HepG2 (cell line): ENCODE measurements around the gene EMP2. TPM values are rescaled to one million over a fixed set of nuclear protein-coding genes. Genes with fewer than 3 reads are reported as not detected.

Experiments used
- CC2D1A ChIP-seq: sonication (generic); formaldehyde crosslinking; IDR thresholded peaks from 2 replicates; pipeline ENCODE4 v1.8.1; 2023; ENCODE audit warnings: mild to moderate bottlenecking, missing genetic modification reagents
- CREM ChIP-seq, 2 experiments: sonication (generic) in 1 of 2; formaldehyde crosslinking in 1 of 2; IDR thresholded peaks; 2 replicates each; pipeline versions ENCODE4 v1.4.0 to v1.6.1; 2016 to 2020; ENCODE audit warnings: antibody characterized with exemption in 1 of 2, mild to moderate bottlenecking in 1 of 2, missing genetic modification reagents in 1 of 2
- FOXC1 ChIP-seq: sonication (generic); formaldehyde crosslinking; IDR thresholded peaks from 2 replicates; pipeline ENCODE4 v1.8.0; 2022; ENCODE audit warnings: mild to moderate bottlenecking, missing genetic modification reagents, borderline replicate concordance
- GPN1 ChIP-seq: sonication (generic); formaldehyde crosslinking; IDR thresholded peaks from 2 replicates; pipeline ENCODE4 v1.5.1; 2020; ENCODE audit warnings: missing genetic modification reagents, borderline replicate concordance
- HNF4A ChIP-seq: sonication (generic); formaldehyde crosslinking; IDR thresholded peaks from 2 replicates; pipeline ENCODE4 v1.4.0; 2020; ENCODE audit warnings: missing genetic modification reagents
- KDM5A ChIP-seq: fragments of 200-600 bp; sonication (generic); IDR thresholded peaks from 2 replicates; pipeline ENCODE4 v1.7.0; 2018; ENCODE audit warnings: antibody characterized with exemption, mild to moderate bottlenecking, low read length, borderline replicate concordance
- NR2F6 ChIP-seq, 2 experiments: IDR thresholded peaks; 2 replicates each; pipeline ENCODE4 v1.6.1; 2016; ENCODE audit warnings: antibody characterized with exemption in 1 of 2, mild to moderate bottlenecking in 1 of 2
- SATB2 ChIP-seq: sonication (generic); formaldehyde crosslinking; IDR thresholded peaks from 2 replicates; pipeline ENCODE4 v1.5.0; 2020; ENCODE audit warnings: missing genetic modification reagents
- TEAD2 ChIP-seq: sonication (generic); formaldehyde crosslinking; IDR thresholded peaks from 2 replicates; pipeline ENCODE4 v1.9.0; 2021; ENCODE audit warnings: missing genetic modification reagents
- ZNF136 ChIP-seq: sonication (generic); formaldehyde crosslinking; IDR thresholded peaks from 2 replicates; pipeline ENCODE4 v1.8.1; 2022; ENCODE audit warnings: low read depth, mild to moderate bottlenecking, moderate library complexity, missing genetic modification reagents
- polyA plus RNA-seq, 8 experiments: library from polyadenylated mRNA; depleted of rRNA in 3 of 8; stranded (reverse) in 7 of 8; unstranded in 1 of 8; fragments of >200 nt; fragmentation: Illumina TruSeq in 4 of 8; extraction: Trizol in 4 of 8; gene quantifications; 2 replicates each; pipeline versions ENCODE4 v1.2.1 to v1.2.3, GENCODE V29; 2011 to 2016; ENCODE audit warnings: low read depth in 4 of 8, missing spikeins in 1 of 8, mixed read lengths in 1 of 8; ENCODE audit not compliant: insufficient read depth in 1 of 8
- total RNA-seq, 5 experiments: library from RNA; depleted of rRNA; stranded (reverse); fragments of >200 nt; fragmentation: Illumina TruSeq; extraction: Trizol; gene quantifications; 2 replicates each; pipeline ENCODE4 v1.2.3, GENCODE V29; 2016; ENCODE audit warnings: low read depth in 1 of 5
- TF ChIP-seq, protein P1 (sequence below): sonication (generic); formaldehyde crosslinking; IDR thresholded peaks from 2 replicates; pipeline ENCODE4 v1.4.0; 2020; ENCODE audit warnings: mild to moderate bottlenecking, missing genetic modification reagents
- TF ChIP-seq, protein P2 (sequence below): sonication (generic); formaldehyde crosslinking; IDR thresholded peaks from 2 replicates; pipeline ENCODE4 v1.8.0; 2022; ENCODE audit warnings: missing genetic modification reagents, mild to moderate bottlenecking, inconsistent platforms, borderline replicate concordance
- TF ChIP-seq, protein P3 (sequence below): sonication (generic); formaldehyde crosslinking; conservative IDR thresholded peaks from 2 replicates; pipeline ENCODE4 v1.8.1; 2023; ENCODE audit warnings: missing genetic modification reagents
- TF ChIP-seq, protein P4 (sequence below): sonication (generic); formaldehyde crosslinking; IDR thresholded peaks from 2 replicates; pipeline ENCODE4 v1.4.0; 2020; ENCODE audit warnings: missing genetic modification reagents, borderline replicate concordance
- TF ChIP-seq, protein P5 (sequence below): sonication (generic); formaldehyde crosslinking; IDR thresholded peaks from 2 replicates; pipeline ENCODE4 v1.4.0; 2020; ENCODE audit warnings: missing genetic modification reagents
- TF ChIP-seq, protein P6 (sequence below), 2 experiments: IDR thresholded peaks; 2 replicates each; pipeline ENCODE4 v1.6.1; 2011 to 2012; ENCODE audit warnings: low read length in 2 of 2, borderline replicate concordance in 1 of 2, low read depth in 1 of 2, mild to moderate bottlenecking in 1 of 2, moderate library complexity in 1 of 2

The EMP2 gene
- total and polyA plus RNA-seq, 2 of the 13 experiments (the other 11 are each of a cell fraction or from before 2014, with no cell fraction given): 24.6 to 91.2 TPM

DNA sequence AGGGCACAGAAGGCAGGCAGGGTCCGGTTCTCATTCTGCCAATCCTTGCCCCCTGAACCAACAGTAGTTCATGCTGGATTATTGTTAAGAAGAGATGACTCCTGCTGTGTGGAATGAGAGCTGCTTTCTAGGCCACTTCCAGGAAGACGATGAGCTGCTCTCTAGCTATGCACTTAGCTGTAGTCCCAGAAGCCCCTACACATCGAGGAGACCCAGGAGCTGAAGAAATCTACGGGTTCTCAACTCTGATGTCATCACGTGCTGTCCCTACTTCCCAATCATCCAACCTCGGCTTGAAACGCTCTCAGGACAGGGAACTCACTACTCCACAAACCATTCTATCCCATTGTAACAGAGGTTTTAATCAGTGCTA is 29.0 kb upstream of the EMP2 start (continued):
- TF ChIP-seq SATB2 (CRISPR knock-in tag) (no peak), ZNF136 (CRISPR knock-in tag) (no peak), HNF4A (CRISPR knock-in tag) (no peak), TEAD2 (CRISPR knock-in tag) (no peak), FOXC1 (no peak), CREM (IDR thresholded peaks at IDR 0.05) (no peak), CREM (CRISPR knock-in tag; IDR thresholded peaks at IDR 0.05) (no peak), KDM5A (no peak), GPN1 (no peak), CC2D1A (0 out of 2 replicates have a peak, but pooled peaks have one; percentile 44), NR2F6 (IDR thresholded peaks at IDR 0.05) (no peak), NR2F6 (CRISPR knock-in tag; IDR thresholded peaks at IDR 0.05) (no peak)
- TF ChIP-seq, protein P1, sequence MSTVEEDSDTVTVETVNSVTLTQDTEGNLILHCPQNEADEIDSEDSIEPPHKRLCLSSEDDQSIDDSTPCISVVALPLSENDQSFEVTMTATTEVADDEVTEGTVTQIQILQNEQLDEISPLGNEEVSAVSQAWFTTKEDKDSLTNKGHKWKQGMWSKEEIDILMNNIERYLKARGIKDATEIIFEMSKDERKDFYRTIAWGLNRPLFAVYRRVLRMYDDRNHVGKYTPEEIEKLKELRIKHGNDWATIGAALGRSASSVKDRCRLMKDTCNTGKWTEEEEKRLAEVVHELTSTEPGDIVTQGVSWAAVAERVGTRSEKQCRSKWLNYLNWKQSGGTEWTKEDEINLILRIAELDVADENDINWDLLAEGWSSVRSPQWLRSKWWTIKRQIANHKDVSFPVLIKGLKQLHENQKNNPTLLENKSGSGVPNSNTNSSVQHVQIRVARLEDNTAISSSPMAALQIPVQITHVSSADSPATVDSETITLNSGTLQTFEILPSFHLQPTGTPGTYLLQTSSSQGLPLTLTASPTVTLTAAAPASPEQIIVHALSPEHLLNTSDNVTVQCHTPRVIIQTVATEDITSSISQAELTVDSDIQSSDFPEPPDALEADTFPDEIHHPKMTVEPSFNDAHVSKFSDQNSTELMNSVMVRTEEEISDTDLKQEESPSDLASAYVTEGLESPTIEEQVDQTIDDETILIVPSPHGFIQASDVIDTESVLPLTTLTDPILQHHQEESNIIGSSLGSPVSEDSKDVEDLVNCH (CRISPR knock-in tag): no peak
- TF ChIP-seq, protein P2, sequence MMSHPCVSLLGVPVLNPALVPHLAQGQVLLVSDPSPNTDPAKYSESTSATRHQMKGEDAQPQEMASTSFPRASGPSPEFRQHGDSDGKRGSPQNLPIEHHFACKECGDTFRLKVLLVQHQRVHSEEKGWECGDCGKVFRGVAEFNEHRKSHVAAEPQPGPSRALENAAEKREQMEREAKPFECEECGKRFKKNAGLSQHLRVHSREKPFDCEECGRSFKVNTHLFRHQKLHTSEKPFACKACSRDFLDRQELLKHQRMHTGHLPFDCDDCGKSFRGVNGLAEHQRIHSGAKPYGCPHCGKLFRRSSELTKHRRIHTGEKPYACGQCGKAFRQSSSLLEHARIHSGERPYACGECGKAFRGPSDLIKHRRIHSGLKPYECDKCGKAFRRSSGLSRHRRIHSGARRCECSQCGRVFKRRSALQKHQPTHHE (CRISPR knock-in tag): no peak
- TF ChIP-seq, protein P3, sequence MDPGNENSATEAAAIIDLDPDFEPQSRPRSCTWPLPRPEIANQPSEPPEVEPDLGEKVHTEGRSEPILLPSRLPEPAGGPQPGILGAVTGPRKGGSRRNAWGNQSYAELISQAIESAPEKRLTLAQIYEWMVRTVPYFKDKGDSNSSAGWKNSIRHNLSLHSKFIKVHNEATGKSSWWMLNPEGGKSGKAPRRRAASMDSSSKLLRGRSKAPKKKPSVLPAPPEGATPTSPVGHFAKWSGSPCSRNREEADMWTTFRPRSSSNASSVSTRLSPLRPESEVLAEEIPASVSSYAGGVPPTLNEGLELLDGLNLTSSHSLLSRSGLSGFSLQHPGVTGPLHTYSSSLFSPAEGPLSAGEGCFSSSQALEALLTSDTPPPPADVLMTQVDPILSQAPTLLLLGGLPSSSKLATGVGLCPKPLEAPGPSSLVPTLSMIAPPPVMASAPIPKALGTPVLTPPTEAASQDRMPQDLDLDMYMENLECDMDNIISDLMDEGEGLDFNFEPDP (CRISPR knock-in tag): no peak
- TF ChIP-seq, protein P4, sequence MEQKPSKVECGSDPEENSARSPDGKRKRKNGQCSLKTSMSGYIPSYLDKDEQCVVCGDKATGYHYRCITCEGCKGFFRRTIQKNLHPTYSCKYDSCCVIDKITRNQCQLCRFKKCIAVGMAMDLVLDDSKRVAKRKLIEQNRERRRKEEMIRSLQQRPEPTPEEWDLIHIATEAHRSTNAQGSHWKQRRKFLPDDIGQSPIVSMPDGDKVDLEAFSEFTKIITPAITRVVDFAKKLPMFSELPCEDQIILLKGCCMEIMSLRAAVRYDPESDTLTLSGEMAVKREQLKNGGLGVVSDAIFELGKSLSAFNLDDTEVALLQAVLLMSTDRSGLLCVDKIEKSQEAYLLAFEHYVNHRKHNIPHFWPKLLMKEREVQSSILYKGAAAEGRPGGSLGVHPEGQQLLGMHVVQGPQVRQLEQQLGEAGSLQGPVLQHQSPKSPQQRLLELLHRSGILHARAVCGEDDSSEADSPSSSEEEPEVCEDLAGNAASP (CRISPR knock-in tag): no peak
- TF ChIP-seq, protein P5, sequence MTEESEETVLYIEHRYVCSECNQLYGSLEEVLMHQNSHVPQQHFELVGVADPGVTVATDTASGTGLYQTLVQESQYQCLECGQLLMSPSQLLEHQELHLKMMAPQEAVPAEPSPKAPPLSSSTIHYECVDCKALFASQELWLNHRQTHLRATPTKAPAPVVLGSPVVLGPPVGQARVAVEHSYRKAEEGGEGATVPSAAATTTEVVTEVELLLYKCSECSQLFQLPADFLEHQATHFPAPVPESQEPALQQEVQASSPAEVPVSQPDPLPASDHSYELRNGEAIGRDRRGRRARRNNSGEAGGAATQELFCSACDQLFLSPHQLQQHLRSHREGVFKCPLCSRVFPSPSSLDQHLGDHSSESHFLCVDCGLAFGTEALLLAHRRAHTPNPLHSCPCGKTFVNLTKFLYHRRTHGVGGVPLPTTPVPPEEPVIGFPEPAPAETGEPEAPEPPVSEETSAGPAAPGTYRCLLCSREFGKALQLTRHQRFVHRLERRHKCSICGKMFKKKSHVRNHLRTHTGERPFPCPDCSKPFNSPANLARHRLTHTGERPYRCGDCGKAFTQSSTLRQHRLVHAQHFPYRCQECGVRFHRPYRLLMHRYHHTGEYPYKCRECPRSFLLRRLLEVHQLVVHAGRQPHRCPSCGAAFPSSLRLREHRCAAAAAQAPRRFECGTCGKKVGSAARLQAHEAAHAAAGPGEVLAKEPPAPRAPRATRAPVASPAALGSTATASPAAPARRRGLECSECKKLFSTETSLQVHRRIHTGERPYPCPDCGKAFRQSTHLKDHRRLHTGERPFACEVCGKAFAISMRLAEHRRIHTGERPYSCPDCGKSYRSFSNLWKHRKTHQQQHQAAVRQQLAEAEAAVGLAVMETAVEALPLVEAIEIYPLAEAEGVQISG (CRISPR knock-in tag): no peak
- TF ChIP-seq, protein P6, sequence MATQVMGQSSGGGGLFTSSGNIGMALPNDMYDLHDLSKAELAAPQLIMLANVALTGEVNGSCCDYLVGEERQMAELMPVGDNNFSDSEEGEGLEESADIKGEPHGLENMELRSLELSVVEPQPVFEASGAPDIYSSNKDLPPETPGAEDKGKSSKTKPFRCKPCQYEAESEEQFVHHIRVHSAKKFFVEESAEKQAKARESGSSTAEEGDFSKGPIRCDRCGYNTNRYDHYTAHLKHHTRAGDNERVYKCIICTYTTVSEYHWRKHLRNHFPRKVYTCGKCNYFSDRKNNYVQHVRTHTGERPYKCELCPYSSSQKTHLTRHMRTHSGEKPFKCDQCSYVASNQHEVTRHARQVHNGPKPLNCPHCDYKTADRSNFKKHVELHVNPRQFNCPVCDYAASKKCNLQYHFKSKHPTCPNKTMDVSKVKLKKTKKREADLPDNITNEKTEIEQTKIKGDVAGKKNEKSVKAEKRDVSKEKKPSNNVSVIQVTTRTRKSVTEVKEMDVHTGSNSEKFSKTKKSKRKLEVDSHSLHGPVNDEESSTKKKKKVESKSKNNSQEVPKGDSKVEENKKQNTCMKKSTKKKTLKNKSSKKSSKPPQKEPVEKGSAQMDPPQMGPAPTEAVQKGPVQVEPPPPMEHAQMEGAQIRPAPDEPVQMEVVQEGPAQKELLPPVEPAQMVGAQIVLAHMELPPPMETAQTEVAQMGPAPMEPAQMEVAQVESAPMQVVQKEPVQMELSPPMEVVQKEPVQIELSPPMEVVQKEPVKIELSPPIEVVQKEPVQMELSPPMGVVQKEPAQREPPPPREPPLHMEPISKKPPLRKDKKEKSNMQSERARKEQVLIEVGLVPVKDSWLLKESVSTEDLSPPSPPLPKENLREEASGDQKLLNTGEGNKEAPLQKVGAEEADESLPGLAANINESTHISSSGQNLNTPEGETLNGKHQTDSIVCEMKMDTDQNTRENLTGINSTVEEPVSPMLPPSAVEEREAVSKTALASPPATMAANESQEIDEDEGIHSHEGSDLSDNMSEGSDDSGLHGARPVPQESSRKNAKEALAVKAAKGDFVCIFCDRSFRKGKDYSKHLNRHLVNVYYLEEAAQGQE (IDR thresholded peaks at IDR 0.05; ENCODE audit: borderline replicate concordance in 1 of 2, low read depth in 1 of 2, low read length in 2 of 2): no peak
